Tibial nerve (tissue), 4 donors: ENCODE data around the gene TMEM214. TPM values are rescaled to one million over a fixed set of nuclear protein-coding genes. Genes with fewer than 3 reads are reported as not detected.

Experiments used
- DNase-seq, 2 donors: peaks; one replicate each; pipeline ENCODE4 v3.0.0-alpha.2; 2019; ENCODE audit warnings: low spot score in 2 of 2
- H3K27ac ChIP-seq, 4 donors: fragments of 200-600 bp; sonication (generic) in 3 of 4; one replicate each; pipeline ENCODE4 v1.5.1; 2017 to 2019; ENCODE audit warnings: mild to moderate bottlenecking in 1 of 4
- H3K27me3 ChIP-seq, 2 donors: fragments of 200-600 bp; sonication (generic) in 1 of 2; one replicate each; pipeline versions ENCODE4 v1.5.1 to v1.6.0; 2017 to 2019
- H3K36me3 ChIP-seq, 3 donors: fragments of 200-600 bp; sonication (generic); one replicate each; pipeline ENCODE4 v1.5.1; 2018 to 2019
- H3K4me1 ChIP-seq, 4 donors: fragments of 200-600 bp; sonication (generic) in 3 of 4; one replicate each; pipeline ENCODE4 v1.5.1; 2017 to 2019
- H3K4me3 ChIP-seq, 4 donors: fragments of 200-600 bp; sonication (generic) in 3 of 4; one replicate each; pipeline ENCODE4 v1.5.1; 2017 to 2019; ENCODE audit warnings: mild to moderate bottlenecking in 1 of 4, moderate library complexity in 1 of 4
- H3K9me3 ChIP-seq, 4 donors: fragments of 200-600 bp; sonication (generic) in 3 of 4; one replicate each; pipeline ENCODE4 v1.5.1; 2017 to 2019
- CTCF ChIP-seq, 5 experiments: fragments of 200-600 bp in 3 of 5; fragments of 450-650 bp in 2 of 5; sonication (generic) in 3 of 5; IDR thresholded peaks; one replicate each; pipeline ENCODE4 v1.5.1; 2016 to 2019; ENCODE audit warnings: antibody characterized with exemption in 5 of 5, mild to moderate bottlenecking in 3 of 5, moderate library complexity in 2 of 5
- EP300 ChIP-seq, 2 donors: sonication (generic); formaldehyde crosslinking; IDR thresholded peaks; one replicate each; pipeline ENCODE4 v1.6.1; 2017; ENCODE audit warnings: antibody characterized with exemption in 2 of 2, mild to moderate bottlenecking in 1 of 2
- POLR2A ChIP-seq, 2 donors: fragments of 450-650 bp; IDR thresholded peaks; one replicate each; pipeline ENCODE4 v1.6.1; 2017; ENCODE audit warnings: antibody characterized with exemption in 2 of 2, mild to moderate bottlenecking in 2 of 2, moderate library complexity in 2 of 2
- WGBS, 2 donors: methylation state at CpG; one replicate each; pipeline ENCODE4 v1.1.5; 2018; 5-methylcytosine and 5-hydroxymethylcytosine counted together
- total RNA-seq, 4 donors: library from RNA; depleted of rRNA; stranded (reverse); fragments of >200 nt; gene quantifications; one replicate each; pipeline ENCODE4 v1.1.0, GENCODE V29; 2016

Gene TMEM214
- total RNA-seq, 4 donors from 2014 or later: 45.7 to 71.4 (median 53.4) TPM

GRCh38 chr2:27077231-27077630 is 44.5 kb downstream of the TMEM214 start:
- DNase-seq: no peak
- Histone ChIP-seq H3K4me1 (peaks cover 0 to 79% (median 43%) of the 10 kb centered on the region in 4 donors), H3K27ac (peak overlapping the region in 3 of 4 donors; percentile 88 to 94 (median 91)), H3K36me3 (peaks cover 0 to 3% (median 0%) of the 10 kb centered on the region in 3 donors), H3K9me3 (no peaks in the 10 kb centered on the region), H3K27me3 (no peaks in the 10 kb centered on the region), H3K4me3 (no peak overlapping the region)
- 82 to 84% methylated on average over 7 of the region's 7 CpGs for WGBS, 2 donors
- no peak for TF ChIP-seq CTCF (IDR thresholded peaks at IDR 0.05)
- TF ChIP-seq POLR2A (IDR thresholded peaks at IDR 0.05): no peak
- TF ChIP-seq EP300 (IDR thresholded peaks at IDR 0.05): no peak

- H3K36me3 ChIP-seq: peaks cover 0 to 12% (median 0%) of the 10 kb centered on the region in 3 donors
- peak within 1 kb of the TSS; percentile 70 to 94 (median 90) for H3K27ac ChIP-seq
- 14 to 16% methylated on average over 33 to 39 of the region's 41 CpGs for WGBS, 2 donors
- no peaks in the 10 kb centered on the region for H3K27me3 ChIP-seq
- H3K4me1 ChIP-seq: peaks cover 0 to 70% (median 39%) of the 10 kb centered on the region in 4 donors
- TF ChIP-seq POLR2A (IDR thresholded peaks at IDR 0.05) (no peak), EP300 (IDR thresholded peaks at IDR 0.05) (peak in 1 of 2 donors; percentile 75), CTCF (IDR thresholded peaks at IDR 0.05) (no peak)
- H3K4me3 ChIP-seq: peak within 1 kb of the TSS; percentile 38 to 59 (median 40)
- peak; percentile 82 to 85 for DNase-seq
- H3K9me3 ChIP-seq: no peaks in the 10 kb centered on the region
Observed at GRCh38 chr2:27078267-27079194, 45.8 kb downstream of the TMEM214 start, which contains the start of gene EMILIN1. Gene EMILIN1 (plus strand): TSS chr2:27078615. CDS start chr2:27079066, 451 bp downstream.

- Histone ChIP-seq H3K27ac (peak overlapping the region; percentile 70 to 94 (median 90)), H3K4me1 (peaks cover 0 to 61% (median 39%) of the 10 kb centered on the region in 4 donors), H3K9me3 (no peaks in the 10 kb centered on the region), H3K4me3 (peak overlapping the region; percentile 38 to 59 (median 40)), H3K36me3 (peaks cover 0 to 14% (median 0%) of the 10 kb centered on the region in 3 donors), H3K27me3 (no peaks in the 10 kb centered on the region)
- no peak for DNase-seq
- TF ChIP-seq CTCF (IDR thresholded peaks at IDR 0.05) (no peak), POLR2A (IDR thresholded peaks at IDR 0.05) (no peak), EP300 (IDR thresholded peaks at IDR 0.05) (no peak)
- 52 to 62% methylated on average over 9 to 14 of the region's 14 CpGs for WGBS, 2 donors
Observed at GRCh38 chr2:27079233-27080139, 46.7 kb downstream of the TMEM214 start.

GRCh38 chr2:27080140-27080469 is 47.3 kb downstream of the TMEM214 start:
- 47 to 59% methylated on average over 7 of the region's 7 CpGs for WGBS, 2 donors
- H3K27me3 ChIP-seq: no peaks in the 10 kb centered on the region
- H3K27ac ChIP-seq: peak overlapping the region in 3 of 4 donors; percentile 88 to 94 (median 91)
- H3K4me3 ChIP-seq: peak overlapping the region in 2 of 4 donors; percentile 39 to 59
- H3K4me1 ChIP-seq: peaks cover 0 to 60% (median 40%) of the 10 kb centered on the region in 4 donors
- no peak for DNase-seq
- peaks cover 0 to 14% (median 0%) of the 10 kb centered on the region in 3 donors for H3K36me3 ChIP-seq
- TF ChIP-seq EP300 (IDR thresholded peaks at IDR 0.05) (no peak), POLR2A (IDR thresholded peaks at IDR 0.05) (no peak), CTCF (IDR thresholded peaks at IDR 0.05) (no peak)
- no peaks in the 10 kb centered on the region for H3K9me3 ChIP-seq
